Brain microvascular endothelial cell (primary cell): Measurements from ENCODE around the gene ZNF787.
"Not testable (repeated sequence)": the region's sequence is repeated elsewhere in the genome, so short reads cannot be mapped to it uniquely, and the experiment has no call there.

Source experiments
- DNase-seq: peaks from one replicate; pipeline ENCODE4 v3.0.0-alpha.2; 2020
- H3K27ac ChIP-seq: fragments of 250-450 bp; sonication (Bioruptor Pico); 2 replicates; pipeline ENCODE4 v1.5.1; 2020; ENCODE audit warnings: mild to moderate bottlenecking, moderate library complexity
- H3K27me3 ChIP-seq: fragments of 250-450 bp; sonication (Bioruptor Pico); replicated peaks from 2 replicates; pipeline ENCODE4 v1.5.1; 2020; ENCODE audit warnings: mild to moderate bottlenecking
- H3K36me3 ChIP-seq: fragments of 250-450 bp; sonication (Bioruptor Pico); replicated peaks from 2 replicates; pipeline ENCODE4 v1.5.1; 2020; ENCODE audit warnings: mild to moderate bottlenecking
- H3K4me3 ChIP-seq: 2 replicates; pipeline ENCODE4 v1.5.1; 2011; ENCODE audit warnings: low read depth, mild to moderate bottlenecking, control low read depth, low read length, moderate library complexity
- in situ Hi-C: cut with HindIII; loops from 2 replicates; pipeline ENCODE4 v1.10.0; 2017; ENCODE audit warnings: low sequenced_read_pairs, low pct_ligation_motif_present
- TF ChIP-seq, protein P1 (sequence below): IDR thresholded peaks from 2 replicates; pipeline ENCODE4 v1.5.1; 2011; ENCODE audit warnings: low read depth, mild to moderate bottlenecking, moderate library complexity, low read length, control low read depth, inconsistent platforms; ENCODE audit errors: missing control alignments

Gene ZNF787

DNA sequence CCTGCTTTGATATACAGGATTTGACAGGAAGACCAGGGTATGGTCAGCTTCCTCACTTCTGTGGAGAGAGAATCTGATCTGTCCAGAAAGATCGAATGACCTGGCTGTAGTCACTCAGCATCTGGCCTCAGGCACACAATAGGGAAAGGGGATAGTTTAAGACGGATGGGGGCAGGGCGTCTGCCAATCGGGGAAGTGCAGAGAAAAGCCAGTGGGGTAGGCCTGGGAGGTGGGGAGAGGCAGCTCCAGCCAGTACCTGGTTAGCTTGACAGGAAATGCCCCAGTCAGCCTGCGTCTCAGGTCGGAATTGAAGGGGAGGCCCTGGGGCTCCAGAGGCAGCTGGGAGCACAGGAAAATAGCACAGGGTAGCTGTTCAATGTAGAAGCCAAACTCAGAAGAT is 32.4 kb upstream of the ZNF787 start:
- TF ChIP-seq, protein P1, sequence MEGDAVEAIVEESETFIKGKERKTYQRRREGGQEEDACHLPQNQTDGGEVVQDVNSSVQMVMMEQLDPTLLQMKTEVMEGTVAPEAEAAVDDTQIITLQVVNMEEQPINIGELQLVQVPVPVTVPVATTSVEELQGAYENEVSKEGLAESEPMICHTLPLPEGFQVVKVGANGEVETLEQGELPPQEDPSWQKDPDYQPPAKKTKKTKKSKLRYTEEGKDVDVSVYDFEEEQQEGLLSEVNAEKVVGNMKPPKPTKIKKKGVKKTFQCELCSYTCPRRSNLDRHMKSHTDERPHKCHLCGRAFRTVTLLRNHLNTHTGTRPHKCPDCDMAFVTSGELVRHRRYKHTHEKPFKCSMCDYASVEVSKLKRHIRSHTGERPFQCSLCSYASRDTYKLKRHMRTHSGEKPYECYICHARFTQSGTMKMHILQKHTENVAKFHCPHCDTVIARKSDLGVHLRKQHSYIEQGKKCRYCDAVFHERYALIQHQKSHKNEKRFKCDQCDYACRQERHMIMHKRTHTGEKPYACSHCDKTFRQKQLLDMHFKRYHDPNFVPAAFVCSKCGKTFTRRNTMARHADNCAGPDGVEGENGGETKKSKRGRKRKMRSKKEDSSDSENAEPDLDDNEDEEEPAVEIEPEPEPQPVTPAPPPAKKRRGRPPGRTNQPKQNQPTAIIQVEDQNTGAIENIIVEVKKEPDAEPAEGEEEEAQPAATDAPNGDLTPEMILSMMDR = no peak

DNA sequence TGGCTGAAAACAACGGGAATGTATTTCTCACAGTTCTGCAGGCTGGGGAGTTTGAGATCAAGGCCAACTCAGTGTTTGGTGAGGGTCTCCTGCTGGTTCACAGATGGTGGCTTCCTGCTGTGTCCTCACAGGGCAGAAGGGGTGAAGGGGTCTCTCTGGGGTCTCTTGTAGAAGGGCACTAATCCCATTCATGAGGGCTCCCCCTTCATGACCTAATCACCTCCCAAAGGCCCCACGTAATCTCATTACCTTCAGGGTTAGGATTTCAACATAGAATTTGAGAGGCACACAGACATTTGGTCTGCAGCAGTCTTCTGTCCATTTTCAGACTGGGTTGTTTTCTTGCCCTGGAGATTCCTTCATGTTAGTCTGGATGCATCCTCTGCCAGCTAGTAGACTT is 31.5 kb upstream of the ZNF787 start:
- H3K27ac ChIP-seq = no peak overlapping the region
- peaks cover 17% of the 10 kb centered on the region for H3K36me3 ChIP-seq
- TF ChIP-seq, protein P1 = no peak

More for the DNA sequence above, 32.4 kb upstream of the ZNF787 start:
- Histone ChIP-seq H3K27me3 (no peaks in the 10 kb centered on the region), H3K36me3 (peaks cover 10% of the 10 kb centered on the region), H3K27ac (no peak overlapping the region), H3K4me3 (no peak overlapping the region)
- no peak for DNase-seq
- in situ Hi-C loops = no loop called here

GRCh38 chr19:56150358-56150757 is 29.3 kb upstream of the ZNF787 start:
- TF ChIP-seq, protein P1 = no peak
- in situ Hi-C loops = no loop called here
- Histone ChIP-seq H3K36me3 (peaks cover 25% of the 10 kb centered on the region), H3K27ac (no peak overlapping the region), H3K4me3 (no peak overlapping the region), H3K27me3 (no peaks in the 10 kb centered on the region)
- no peak for DNase-seq

More for the DNA sequence above, 31.5 kb upstream of the ZNF787 start:
- Histone ChIP-seq H3K4me3 (no peak overlapping the region), H3K27me3 (no peaks in the 10 kb centered on the region)
- in situ Hi-C loops = no loop called here
- DNase-seq = no peak

DNA sequence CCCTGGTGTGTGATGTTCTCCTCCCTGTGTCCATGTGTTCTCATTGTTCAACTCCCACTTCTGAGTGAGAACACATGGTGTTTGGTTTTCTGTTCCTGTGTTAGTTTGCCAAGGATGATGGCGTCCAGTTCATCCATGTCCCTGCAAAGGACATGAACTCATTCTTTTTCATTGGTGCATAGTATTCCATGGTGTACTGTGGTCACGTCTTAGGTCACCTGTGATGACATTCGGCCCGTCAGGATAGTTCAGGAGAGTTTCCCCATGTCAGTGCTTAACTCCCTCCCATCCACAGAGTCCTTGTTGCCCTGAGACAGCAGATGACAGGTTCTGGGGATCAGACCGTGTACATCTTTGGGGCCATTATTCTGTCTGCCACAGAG is 28.6 kb upstream of the ZNF787 start:
- Histone ChIP-seq H3K36me3 (peaks cover 22% of the 10 kb centered on the region), H3K27ac (no peak overlapping the region), H3K4me3 (no peak overlapping the region), H3K27me3 (no peaks in the 10 kb centered on the region)
- in situ Hi-C loops = no loop called here
- no peak for DNase-seq
- TF ChIP-seq, protein P1 = no peak

- DNase-seq, H3K4me3 ChIP-seq, H3K27me3 ChIP-seq, H3K27ac ChIP-seq, in situ Hi-C loops: not testable (repeated sequence)
- H3K36me3 ChIP-seq = peaks cover 22% of the 10 kb centered on the region
Measured at GRCh38 chr19:56148955-56149655, 28.0 kb upstream of the ZNF787 start.

DNA sequence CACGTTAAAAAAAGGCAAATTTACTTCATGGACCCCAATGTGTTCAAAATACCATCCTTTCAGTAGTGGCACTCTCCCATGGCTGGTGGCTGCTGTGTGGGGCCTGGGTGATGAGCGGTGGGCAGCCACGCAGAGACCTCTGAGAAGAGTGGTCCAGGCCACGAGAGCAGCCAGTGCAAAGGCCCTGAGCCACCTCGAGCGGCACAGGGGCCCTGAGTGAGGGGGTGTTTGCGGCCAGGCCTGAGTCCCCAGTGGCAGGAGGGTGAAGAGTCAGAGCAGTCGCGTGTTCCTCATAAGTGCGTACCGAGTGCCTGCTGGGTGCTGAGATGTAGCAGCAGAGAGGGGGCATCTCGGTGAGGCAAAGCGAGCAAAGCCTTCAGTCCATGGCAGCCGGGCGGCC is 27.0 kb upstream of the ZNF787 start:
- in situ Hi-C loops = no loop called here
- H3K27me3 ChIP-seq = no peaks in the 10 kb centered on the region
- TF ChIP-seq, protein P1 = no peak
- H3K36me3 ChIP-seq = peaks cover 22% of the 10 kb centered on the region
- DNase-seq = no peak
- H3K4me3 ChIP-seq = no peak overlapping the region
- H3K27ac ChIP-seq = no peak overlapping the region
